Kidney (tissue), 14 donors: Measurements from ENCODE around the gene PLCB2. TPM values are rescaled to one million over a fixed set of nuclear protein-coding genes. Genes with fewer than 3 reads are reported as not detected.

Experiments
- DNase-seq, 5 donors: peaks; one replicate each; pipeline ENCODE4 v3.0.0-alpha.2; 2013 to 2020
- FAIRE-seq: peaks from 2 replicates; lab custom pipeline; 2012; peaks lifted over from hg19 to GRCh38; lab: Jason Lieb, UNC
- H3K27ac ChIP-seq, 2 donors: one replicate each; pipeline ENCODE4 v1.7.0; 2013; ENCODE audit warnings: low read depth in 2 of 2, low read length in 2 of 2, inconsistent platforms in 1 of 2
- H3K27me3 ChIP-seq: one replicate; pipeline ENCODE4 v1.7.1; 2013; ENCODE audit warnings: low read length, inconsistent platforms; ENCODE audit not compliant: control insufficient read depth, insufficient read depth
- H3K36me3 ChIP-seq, 3 donors: one replicate each; pipeline versions ENCODE4 v1.7.0 to v1.7.1; 2013; ENCODE audit warnings: low read length in 3 of 3, control low read depth in 1 of 3, inconsistent platforms in 1 of 3; ENCODE audit not compliant: insufficient read depth in 3 of 3, control insufficient read depth in 2 of 3
- H3K4me1 ChIP-seq, 3 donors: one replicate each; pipeline versions ENCODE4 v1.7.0 to v1.7.1; 2013; ENCODE audit warnings: low read length in 3 of 3, inconsistent platforms in 1 of 3, low read depth in 1 of 3; ENCODE audit not compliant: control insufficient read depth in 2 of 3, insufficient read depth in 2 of 3
- H3K4me3 ChIP-seq, 3 donors: one replicate each; pipeline versions ENCODE4 v1.7.0 to v1.8.1; 2013; ENCODE audit warnings: low read length in 3 of 3, control low read depth in 1 of 3, inconsistent platforms in 1 of 3
- H3K9ac ChIP-seq, 3 donors: one replicate each; pipeline versions ENCODE4 v1.7.0 to v1.7.1; 2013; ENCODE audit warnings: low read length in 3 of 3, control low read depth in 1 of 3, inconsistent platforms in 1 of 3
- H3K9me3 ChIP-seq, 3 donors: one replicate each; pipeline versions ENCODE4 v1.7.0 to v1.7.1; 2013; ENCODE audit warnings: low read length in 3 of 3, control low read depth in 1 of 3, inconsistent platforms in 1 of 3; ENCODE audit not compliant: control insufficient read depth in 2 of 3, insufficient read depth in 1 of 3
- intact Hi-C: fragments of 100-400 bp; cut with DNase I; formaldehyde crosslinking; loops from one replicate; pipeline ENCODE4 v1.11.1; 2022
- polyA plus RNA-seq: library from polyadenylated mRNA; stranded (reverse); fragments of 350-450 nt; fragmentation: Illumina TruSeq; extraction: RNeasy Lipid Tissue Mini Kit (QIAGEN cat#74804); gene quantifications from one replicate; pipeline ENCODE4 v1.2.3, GENCODE V29; 2014; ENCODE audit warnings: low read depth, low replicate concordance; ENCODE audit not compliant: insufficient read depth
- total RNA-seq: library from RNA; stranded (reverse); fragmentation: NEBNext Ultra II Directional; extraction: Animal tissue kit (Norgen Biotek cat#: 25700); gene quantifications from one replicate; pipeline ENCODE4 v1.2.1, GENCODE V29; 2021
- TF ChIP-seq, protein P1 (sequence below): IDR thresholded peaks from 3 replicates; pipeline ENCODE4 v1.5.1; 2012; ENCODE audit warnings: mild to moderate bottlenecking, moderate library complexity, borderline replicate concordance; ENCODE audit not compliant: insufficient read depth; ENCODE audit errors: extremely low read depth
- donor health status: control.
- donor health status: control.
- donor health status: control.
- donor health status: control.
- donor health status: control.
- donor health status: DM: yes; HTN: yes; CAD: no.
- donor health status: Normal renal cell carcinoma (clear cell type).

The PLCB2 gene
- total and polyA plus RNA-seq, 2 donors from 2014 or later, result 4.4 to 37.2 TPM

DNA sequence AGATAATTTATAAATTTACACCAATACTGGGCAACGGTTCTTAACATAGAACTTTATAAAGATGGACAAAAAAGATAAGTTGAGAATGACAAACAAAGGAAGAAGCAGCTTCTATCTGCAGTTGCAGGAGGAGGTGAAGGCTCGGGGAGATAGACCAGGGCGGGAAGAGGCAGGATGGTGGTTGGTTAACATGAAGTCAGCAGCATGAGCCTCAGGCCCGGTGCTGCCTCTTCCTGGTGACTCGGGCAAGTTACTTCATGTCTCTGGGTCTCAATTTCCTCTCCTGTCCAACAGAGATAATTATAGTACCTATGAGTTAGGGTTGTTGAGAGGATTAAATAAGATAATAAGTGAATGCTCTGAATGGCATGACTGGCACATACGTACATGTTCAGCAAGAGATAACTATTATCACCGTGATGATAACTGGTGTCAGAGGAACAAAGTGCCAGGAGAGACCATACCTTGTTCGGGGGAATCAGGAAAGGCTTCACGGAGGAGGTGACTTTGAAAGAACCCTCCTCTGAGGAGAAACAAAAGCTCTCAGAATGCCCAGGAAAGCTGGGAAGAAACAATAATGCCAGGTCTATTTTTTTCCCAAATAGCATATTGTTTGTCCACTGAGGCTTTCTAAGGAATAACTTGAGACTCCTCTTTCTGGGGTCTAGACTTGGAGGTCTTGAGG, 64.5 kb downstream of the PLCB2 start:
- Histone ChIP-seq H3K36me3 (no peaks in the 10 kb centered on the region), H3K27me3 (no peaks in the 10 kb centered on the region), H3K4me1 (peaks cover 0 to 7% (median 0%) of the 10 kb centered on the region in 3 donors), H3K27ac (no peak overlapping the region), H3K9me3 (no peaks in the 10 kb centered on the region), H3K9ac (no peak overlapping the region), H3K4me3 (no peak overlapping the region)
- TF ChIP-seq, protein P1, sequence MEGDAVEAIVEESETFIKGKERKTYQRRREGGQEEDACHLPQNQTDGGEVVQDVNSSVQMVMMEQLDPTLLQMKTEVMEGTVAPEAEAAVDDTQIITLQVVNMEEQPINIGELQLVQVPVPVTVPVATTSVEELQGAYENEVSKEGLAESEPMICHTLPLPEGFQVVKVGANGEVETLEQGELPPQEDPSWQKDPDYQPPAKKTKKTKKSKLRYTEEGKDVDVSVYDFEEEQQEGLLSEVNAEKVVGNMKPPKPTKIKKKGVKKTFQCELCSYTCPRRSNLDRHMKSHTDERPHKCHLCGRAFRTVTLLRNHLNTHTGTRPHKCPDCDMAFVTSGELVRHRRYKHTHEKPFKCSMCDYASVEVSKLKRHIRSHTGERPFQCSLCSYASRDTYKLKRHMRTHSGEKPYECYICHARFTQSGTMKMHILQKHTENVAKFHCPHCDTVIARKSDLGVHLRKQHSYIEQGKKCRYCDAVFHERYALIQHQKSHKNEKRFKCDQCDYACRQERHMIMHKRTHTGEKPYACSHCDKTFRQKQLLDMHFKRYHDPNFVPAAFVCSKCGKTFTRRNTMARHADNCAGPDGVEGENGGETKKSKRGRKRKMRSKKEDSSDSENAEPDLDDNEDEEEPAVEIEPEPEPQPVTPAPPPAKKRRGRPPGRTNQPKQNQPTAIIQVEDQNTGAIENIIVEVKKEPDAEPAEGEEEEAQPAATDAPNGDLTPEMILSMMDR, result no peak
- intact Hi-C loops, result no loop called here
- DNase-seq (no peak), FAIRE-seq (no peak)

DNA sequence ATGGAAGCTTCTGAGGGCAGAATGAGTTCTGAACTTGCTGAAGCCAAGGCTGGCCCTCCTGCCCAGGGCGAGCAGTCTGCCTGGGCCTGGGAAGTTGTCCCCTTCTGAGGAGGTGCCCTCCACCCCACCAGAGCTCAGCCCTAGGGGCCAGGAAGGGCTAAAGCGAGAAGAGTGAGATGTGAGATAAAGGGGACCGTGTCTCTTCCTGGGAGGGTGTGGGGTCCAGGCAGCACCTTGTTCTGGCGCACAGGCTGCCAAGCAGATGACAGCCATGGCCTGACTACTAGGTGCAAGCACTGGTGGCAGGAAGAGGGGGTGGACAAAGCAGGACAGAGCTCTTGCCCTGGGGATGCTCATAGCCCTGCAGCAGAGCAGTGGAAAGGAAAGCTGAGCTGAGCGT, 65.1 kb downstream of the PLCB2 start:
- DNase-seq (no peak), FAIRE-seq (no peak)
- intact Hi-C loops, result no loop called here
- Histone ChIP-seq H3K9me3 (no peaks in the 10 kb centered on the region), H3K4me3 (no peak overlapping the region), H3K9ac (no peak overlapping the region), H3K27ac (no peak overlapping the region), H3K27me3 (no peaks in the 10 kb centered on the region), H3K4me1 (peaks cover 0 to 7% (median 0%) of the 10 kb centered on the region in 3 donors), H3K36me3 (no peaks in the 10 kb centered on the region)
- TF ChIP-seq, protein P1, result no peak

DNA sequence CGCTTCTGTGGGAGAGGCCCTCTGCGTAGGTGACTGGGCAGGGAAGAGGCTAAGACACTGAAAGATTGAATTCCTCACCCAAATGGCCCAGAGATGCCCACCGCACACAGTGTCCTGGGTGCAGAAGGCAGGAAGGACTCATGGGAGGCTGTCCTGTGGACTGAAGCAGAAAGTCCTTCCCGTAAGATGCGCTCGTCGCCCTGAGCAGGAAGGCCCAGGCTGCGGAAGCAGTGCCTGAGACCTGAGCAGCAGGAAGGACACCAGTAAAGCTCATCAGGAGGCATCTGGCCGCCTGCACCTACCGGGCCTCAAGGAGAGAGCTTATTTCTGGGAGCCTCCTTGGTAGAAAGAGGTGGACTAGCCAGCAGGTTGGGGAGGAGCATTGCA, 65.5 kb downstream of the PLCB2 start:
- no peak overlapping the region for H3K4me3 ChIP-seq
- intact Hi-C loops, result no loop called here
- no peaks in the 10 kb centered on the region for H3K9me3 ChIP-seq
- TF ChIP-seq, protein P1, result no peak
- no peak overlapping the region for H3K27ac ChIP-seq
- H3K27me3 ChIP-seq, result no peaks in the 10 kb centered on the region
- no peaks in the 10 kb centered on the region for H3K36me3 ChIP-seq
- H3K4me1 ChIP-seq, result peaks cover 0 to 7% (median 0%) of the 10 kb centered on the region in 3 donors
- FAIRE-seq, result no peak
- peak in 1 of 5 donors; percentile 61 for DNase-seq
- H3K9ac ChIP-seq, result no peak overlapping the region
